Tibial nerve (tissue), 4 donors: ENCODE data around the gene ACAD11. TPM values are rescaled to one million over a fixed set of nuclear protein-coding genes. Genes with fewer than 3 reads are reported as not detected.

Source experiments
- DNase-seq, 2 donors: peaks; one replicate each; pipeline ENCODE4 v3.0.0-alpha.2; 2019; ENCODE audit warnings: low spot score in 2 of 2
- H3K27ac ChIP-seq, 4 donors: fragments of 200-600 bp; sonication (generic) in 3 of 4; one replicate each; pipeline ENCODE4 v1.5.1; 2017 to 2019; ENCODE audit warnings: mild to moderate bottlenecking in 1 of 4
- H3K27me3 ChIP-seq, 2 donors: fragments of 200-600 bp; sonication (generic) in 1 of 2; one replicate each; pipeline versions ENCODE4 v1.5.1 to v1.6.0; 2017 to 2019
- H3K36me3 ChIP-seq, 3 donors: fragments of 200-600 bp; sonication (generic); one replicate each; pipeline ENCODE4 v1.5.1; 2018 to 2019
- H3K4me1 ChIP-seq, 4 donors: fragments of 200-600 bp; sonication (generic) in 3 of 4; one replicate each; pipeline ENCODE4 v1.5.1; 2017 to 2019
- H3K4me3 ChIP-seq, 4 donors: fragments of 200-600 bp; sonication (generic) in 3 of 4; one replicate each; pipeline ENCODE4 v1.5.1; 2017 to 2019; ENCODE audit warnings: mild to moderate bottlenecking in 1 of 4, moderate library complexity in 1 of 4
- H3K9me3 ChIP-seq, 4 donors: fragments of 200-600 bp; sonication (generic) in 3 of 4; one replicate each; pipeline ENCODE4 v1.5.1; 2017 to 2019
- EP300 ChIP-seq, 2 donors: sonication (generic); formaldehyde crosslinking; IDR thresholded peaks; one replicate each; pipeline ENCODE4 v1.6.1; 2017; ENCODE audit warnings: antibody characterized with exemption in 2 of 2, mild to moderate bottlenecking in 1 of 2
- POLR2A ChIP-seq, 2 donors: fragments of 450-650 bp; IDR thresholded peaks; one replicate each; pipeline ENCODE4 v1.6.1; 2017; ENCODE audit warnings: antibody characterized with exemption in 2 of 2, mild to moderate bottlenecking in 2 of 2, moderate library complexity in 2 of 2
- WGBS, 2 donors: methylation state at CpG; one replicate each; pipeline ENCODE4 v1.1.5; 2018; 5-methylcytosine and 5-hydroxymethylcytosine counted together
- total RNA-seq, 4 donors: library from RNA; depleted of rRNA; stranded (reverse); fragments of >200 nt; gene quantifications; one replicate each; pipeline ENCODE4 v1.1.0, GENCODE V29; 2016
- TF ChIP-seq, protein P1 (sequence below), 5 experiments: fragments of 200-600 bp in 3 of 5; fragments of 450-650 bp in 2 of 5; sonication (generic) in 3 of 5; IDR thresholded peaks; one replicate each; pipeline ENCODE4 v1.5.1; 2016 to 2019; ENCODE audit warnings: antibody characterized with exemption in 5 of 5, mild to moderate bottlenecking in 3 of 5, moderate library complexity in 2 of 5

The ACAD11 gene
- total RNA-seq, 4 donors from 2014 or later: 39.2 to 69.9 (median 59.4) TPM

DNA sequence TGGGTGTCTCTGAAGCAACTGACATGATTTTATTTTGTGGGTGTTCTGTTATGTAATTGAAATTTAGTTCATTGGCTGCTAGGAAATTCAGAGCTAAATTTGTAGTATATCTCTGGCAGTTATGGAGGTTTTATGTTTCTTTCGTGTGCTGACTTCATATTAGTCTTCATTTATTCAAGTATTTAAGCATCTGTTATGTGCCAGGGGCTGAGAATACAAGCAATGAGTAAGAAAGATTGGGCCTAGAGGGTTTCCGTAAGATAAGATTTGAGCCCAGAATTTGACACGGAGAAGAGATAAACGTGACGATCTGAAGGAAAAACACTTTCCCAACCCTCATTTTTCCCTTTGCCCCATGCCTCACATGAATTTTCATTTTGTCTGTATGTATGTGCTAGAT, 137.7 kb downstream of the ACAD11 start:
- no peak for DNase-seq
- Histone ChIP-seq H3K4me3 (no peak overlapping the region), H3K27ac (no peak overlapping the region), H3K4me1 (no peaks in the 10 kb centered on the region), H3K36me3 (peaks cover 0 to 90% (median 17%) of the 10 kb centered on the region in 3 donors), H3K27me3 (no peaks in the 10 kb centered on the region), H3K9me3 (no peaks in the 10 kb centered on the region)
- TF ChIP-seq EP300 (IDR thresholded peaks at IDR 0.05) (no peak), POLR2A (IDR thresholded peaks at IDR 0.05) (no peak)
- TF ChIP-seq, protein P1, sequence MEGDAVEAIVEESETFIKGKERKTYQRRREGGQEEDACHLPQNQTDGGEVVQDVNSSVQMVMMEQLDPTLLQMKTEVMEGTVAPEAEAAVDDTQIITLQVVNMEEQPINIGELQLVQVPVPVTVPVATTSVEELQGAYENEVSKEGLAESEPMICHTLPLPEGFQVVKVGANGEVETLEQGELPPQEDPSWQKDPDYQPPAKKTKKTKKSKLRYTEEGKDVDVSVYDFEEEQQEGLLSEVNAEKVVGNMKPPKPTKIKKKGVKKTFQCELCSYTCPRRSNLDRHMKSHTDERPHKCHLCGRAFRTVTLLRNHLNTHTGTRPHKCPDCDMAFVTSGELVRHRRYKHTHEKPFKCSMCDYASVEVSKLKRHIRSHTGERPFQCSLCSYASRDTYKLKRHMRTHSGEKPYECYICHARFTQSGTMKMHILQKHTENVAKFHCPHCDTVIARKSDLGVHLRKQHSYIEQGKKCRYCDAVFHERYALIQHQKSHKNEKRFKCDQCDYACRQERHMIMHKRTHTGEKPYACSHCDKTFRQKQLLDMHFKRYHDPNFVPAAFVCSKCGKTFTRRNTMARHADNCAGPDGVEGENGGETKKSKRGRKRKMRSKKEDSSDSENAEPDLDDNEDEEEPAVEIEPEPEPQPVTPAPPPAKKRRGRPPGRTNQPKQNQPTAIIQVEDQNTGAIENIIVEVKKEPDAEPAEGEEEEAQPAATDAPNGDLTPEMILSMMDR (IDR thresholded peaks at IDR 0.05): no peak
- WGBS, 2 donors: 88 to 92% methylated on average over 5 of the region's 5 CpGs

DNA sequence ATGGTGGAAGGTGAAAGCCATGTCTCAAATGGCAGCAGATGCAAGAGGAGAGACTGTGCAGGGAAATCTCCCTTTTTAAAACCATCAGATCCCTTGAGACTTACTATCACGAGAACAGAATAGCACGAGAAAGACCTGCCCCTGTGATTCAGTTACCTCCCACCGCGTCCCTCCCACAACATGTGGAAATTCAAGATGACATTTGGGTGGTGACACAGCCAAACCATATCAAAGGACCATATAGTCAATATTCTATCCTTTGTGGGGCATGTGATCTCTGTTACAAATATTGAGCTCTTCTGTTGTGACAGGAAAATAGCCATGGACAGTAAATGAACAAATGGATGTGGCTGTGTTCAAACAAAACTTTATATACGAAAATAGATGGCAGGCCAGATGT, 139.7 kb downstream of the ACAD11 start:
- DNase-seq: no peak
- Histone ChIP-seq H3K9me3 (no peaks in the 10 kb centered on the region), H3K4me3 (no peak overlapping the region), H3K4me1 (no peaks in the 10 kb centered on the region), H3K36me3 (peaks cover 0 to 88% (median 14%) of the 10 kb centered on the region in 3 donors), H3K27me3 (no peaks in the 10 kb centered on the region), H3K27ac (no peak overlapping the region)
- 82 to 86% methylated on average over 5 of the region's 5 CpGs for WGBS, 2 donors
- TF ChIP-seq EP300 (IDR thresholded peaks at IDR 0.05): no peak
- no peak for TF ChIP-seq POLR2A (IDR thresholded peaks at IDR 0.05)
- TF ChIP-seq, protein P1 (IDR thresholded peaks at IDR 0.05): no peak

DNA sequence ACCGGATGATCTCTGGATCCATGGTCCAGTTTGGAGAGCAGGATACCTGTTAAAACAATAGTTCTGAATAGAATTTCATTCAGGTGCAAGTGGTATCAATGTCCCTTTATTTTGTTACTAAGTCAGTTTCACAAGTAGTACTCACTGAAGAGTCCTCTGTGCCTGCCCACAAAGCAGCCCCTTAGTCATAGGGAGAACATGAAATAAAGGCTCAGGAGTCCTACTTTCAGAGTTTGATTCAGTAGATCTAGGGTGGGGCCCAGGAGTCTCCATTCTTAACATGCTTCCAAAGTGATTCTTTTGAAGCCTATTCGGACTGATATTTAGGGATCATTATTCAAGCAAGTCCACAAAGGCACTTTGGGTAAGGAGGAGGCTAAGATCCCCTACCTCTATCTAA, 142.3 kb downstream of the ACAD11 start:
- Histone ChIP-seq H3K9me3 (no peaks in the 10 kb centered on the region), H3K4me1 (no peaks in the 10 kb centered on the region), H3K36me3 (peaks cover 0 to 88% (median 25%) of the 10 kb centered on the region in 3 donors), H3K4me3 (no peak overlapping the region), H3K27me3 (no peaks in the 10 kb centered on the region), H3K27ac (no peak overlapping the region)
- TF ChIP-seq POLR2A (IDR thresholded peaks at IDR 0.05): no peak
- no peak for TF ChIP-seq EP300 (IDR thresholded peaks at IDR 0.05)
- TF ChIP-seq, protein P1 (IDR thresholded peaks at IDR 0.05): no peak
- DNase-seq: no peak
- WGBS, 2 donors: 95 to 97% methylated on average over 2 of the region's 2 CpGs

DNA sequence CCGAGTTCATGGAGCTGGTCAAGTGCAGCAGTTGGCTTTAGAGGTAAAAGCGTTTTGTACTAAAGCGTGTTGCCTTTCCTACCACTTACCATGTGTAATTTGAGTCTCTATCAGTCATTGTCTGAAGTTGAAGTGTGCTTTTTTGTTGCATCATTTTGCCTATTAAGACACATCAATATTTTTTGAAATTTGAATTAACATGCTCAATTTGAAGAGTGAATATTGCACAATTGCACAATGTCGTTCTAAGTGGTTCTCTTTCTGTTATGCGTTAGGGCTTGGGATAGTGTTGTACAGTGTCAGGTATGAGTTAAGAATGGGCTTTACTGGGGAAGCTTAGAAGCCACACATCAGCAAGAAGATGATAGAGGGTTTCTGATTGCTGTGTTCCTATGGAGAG, 146.6 kb downstream of the ACAD11 start:
- WGBS, 2 donors: 94 to 100% methylated on average over 5 of the region's 5 CpGs

DNA sequence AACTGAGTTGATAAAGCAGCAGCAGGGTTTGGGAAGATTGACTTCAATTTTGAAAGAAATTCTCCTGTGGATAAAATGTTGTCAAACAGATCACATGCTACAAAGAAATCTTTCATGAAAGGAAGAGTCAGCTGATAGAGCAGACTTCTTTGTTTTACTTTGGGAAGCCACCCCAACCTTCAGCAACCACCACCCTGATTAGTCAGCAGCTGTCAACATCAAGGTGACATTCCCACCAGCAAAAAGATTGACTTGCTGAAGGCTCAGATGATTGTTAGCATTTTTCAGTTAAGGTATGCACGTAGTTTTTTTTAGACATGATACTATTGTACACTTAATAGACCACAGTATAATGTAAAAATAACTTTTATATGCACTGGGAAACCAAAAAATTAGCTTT, 150.1 kb downstream of the ACAD11 start:
- Histone ChIP-seq H3K4me1 (no peaks in the 10 kb centered on the region), H3K36me3 (peaks cover 0 to 81% (median 27%) of the 10 kb centered on the region in 3 donors), H3K27me3 (no peaks in the 10 kb centered on the region), H3K9me3 (no peaks in the 10 kb centered on the region), H3K4me3 (no peak overlapping the region), H3K27ac (no peak overlapping the region)
- TF ChIP-seq POLR2A (IDR thresholded peaks at IDR 0.05) (no peak), EP300 (IDR thresholded peaks at IDR 0.05) (no peak)
- TF ChIP-seq, protein P1 (IDR thresholded peaks at IDR 0.05): no peak
- 94 to 100% methylated on average over 1 of the region's 1 CpG for WGBS, 2 donors
- no peak for DNase-seq

More for the DNA sequence above, 146.6 kb downstream of the ACAD11 start:
- TF ChIP-seq POLR2A (IDR thresholded peaks at IDR 0.05): no peak
- TF ChIP-seq EP300 (IDR thresholded peaks at IDR 0.05): no peak
- Histone ChIP-seq H3K4me1 (no peaks in the 10 kb centered on the region), H3K27me3 (no peaks in the 10 kb centered on the region), H3K4me3 (no peak overlapping the region), H3K27ac (no peak overlapping the region), H3K36me3 (peaks cover 0 to 94% (median 34%) of the 10 kb centered on the region in 3 donors), H3K9me3 (no peaks in the 10 kb centered on the region)
- DNase-seq: no peak

DNA sequence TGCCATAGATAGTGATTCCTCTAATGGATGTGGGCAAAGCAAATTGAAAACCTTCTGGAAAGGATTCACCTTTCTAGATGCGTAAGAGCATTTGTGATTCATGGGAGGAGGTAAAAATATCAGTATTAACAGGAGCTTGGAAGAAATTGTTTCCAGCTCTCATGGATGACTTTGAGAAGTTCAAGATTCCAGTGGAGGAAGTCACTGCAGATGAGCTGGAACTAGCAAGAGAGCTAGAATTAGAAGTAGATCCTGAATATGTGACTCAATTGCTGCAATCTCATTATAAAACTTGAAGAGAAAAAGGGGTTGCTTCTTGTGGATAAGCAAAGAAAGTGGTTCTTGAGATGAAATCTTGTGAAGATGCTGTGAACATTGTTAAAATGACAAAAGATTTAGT, 150.5 kb downstream of the ACAD11 start:
- DNase-seq: no peak
- no peaks in the 10 kb centered on the region for H3K4me1 ChIP-seq
- peaks cover 0 to 77% (median 27%) of the 10 kb centered on the region in 3 donors for H3K36me3 ChIP-seq
- H3K27ac ChIP-seq: no peak overlapping the region
- no peaks in the 10 kb centered on the region for H3K27me3 ChIP-seq
- 95 to 97% methylated on average over 1 of the region's 1 CpG for WGBS, 2 donors
- no peaks in the 10 kb centered on the region for H3K9me3 ChIP-seq
- H3K4me3 ChIP-seq: no peak overlapping the region
- no peak for TF ChIP-seq POLR2A (IDR thresholded peaks at IDR 0.05)
- TF ChIP-seq EP300 (IDR thresholded peaks at IDR 0.05): no peak
- TF ChIP-seq, protein P1 (IDR thresholded peaks at IDR 0.05): no peak
